AG04449 (cell line): ENCODE results near the gene PRR11.
A peak's percentile ranks its signal among the peaks of the same experiment; 100 is the strongest.
"Not testable (repeated sequence)": the region's sequence is repeated elsewhere in the genome, so short reads cannot be mapped to it uniquely, and the experiment has no call there.

ENCODE experiments used
- CTCF ChIA-PET: fragments of 350-600 bp; formaldehyde crosslinking; extraction: SDS; loops from one replicate; lab custom pipeline; 2021; ENCODE audit warnings: antibody characterized with exemption; lab: Yijun Ruan, JAX
- POLR2A ChIA-PET: fragments of 400-600, 350-600 bp; formaldehyde crosslinking; extraction: SDS; loops from one replicate; lab custom pipeline; 2020; ENCODE audit warnings: antibody characterized with exemption, inconsistent platforms; lab: Yijun Ruan, JAX
- DNase-seq: peaks from one replicate; pipeline ENCODE4 v3.0.0-alpha.2; 2010; ENCODE audit warnings: low read depth, low spot score
- H3K4me3 ChIP-seq: 2 replicates; pipeline ENCODE4 v1.5.1; 2011; ENCODE audit warnings: low read depth, mild to moderate bottlenecking, control low read depth, low read length
- TF ChIP-seq, protein P1 (sequence below): IDR thresholded peaks from one replicate; pipeline ENCODE4 v1.5.1; 2011; ENCODE audit warnings: mild to moderate bottlenecking, moderate library complexity, low read length, control low read depth, inconsistent platforms; ENCODE audit not compliant: insufficient read depth; ENCODE audit errors: missing control alignments

PRR11 gene

DNA sequence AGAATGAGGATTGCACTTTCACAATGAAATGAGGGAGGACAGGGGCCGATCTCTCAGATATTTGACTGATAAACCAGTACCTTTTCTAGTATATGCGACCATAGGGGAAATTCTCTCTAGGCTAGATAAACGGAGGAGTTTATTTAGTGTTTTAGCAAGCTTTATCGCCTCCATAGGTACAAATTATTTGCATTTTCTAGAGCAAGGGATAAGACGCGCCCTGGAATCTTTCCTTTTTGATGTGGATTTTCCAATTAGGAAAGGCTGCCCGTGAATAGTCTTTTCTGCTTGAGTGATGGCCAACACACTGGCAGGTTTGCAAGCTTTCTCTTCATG lies 64.4 kb downstream of the PRR11 start:
- DNase-seq: no peak
- peak overlapping the region; percentile 52 for H3K4me3 ChIP-seq
- POLR2A ChIA-PET: interaction anchor here (1.3 kb wide), 1 partner anchor 10 kb away, joined by 6 read pairs; no protein-coding TSS in a partner anchor
- CTCF ChIA-PET: interaction anchor here (0.5 to 2.2 kb wide), 5 partner anchors 9 to 336 kb away, joined by 3 to 19 read pairs (median 3); no protein-coding TSS in a partner anchor
- TF ChIP-seq, protein P1, sequence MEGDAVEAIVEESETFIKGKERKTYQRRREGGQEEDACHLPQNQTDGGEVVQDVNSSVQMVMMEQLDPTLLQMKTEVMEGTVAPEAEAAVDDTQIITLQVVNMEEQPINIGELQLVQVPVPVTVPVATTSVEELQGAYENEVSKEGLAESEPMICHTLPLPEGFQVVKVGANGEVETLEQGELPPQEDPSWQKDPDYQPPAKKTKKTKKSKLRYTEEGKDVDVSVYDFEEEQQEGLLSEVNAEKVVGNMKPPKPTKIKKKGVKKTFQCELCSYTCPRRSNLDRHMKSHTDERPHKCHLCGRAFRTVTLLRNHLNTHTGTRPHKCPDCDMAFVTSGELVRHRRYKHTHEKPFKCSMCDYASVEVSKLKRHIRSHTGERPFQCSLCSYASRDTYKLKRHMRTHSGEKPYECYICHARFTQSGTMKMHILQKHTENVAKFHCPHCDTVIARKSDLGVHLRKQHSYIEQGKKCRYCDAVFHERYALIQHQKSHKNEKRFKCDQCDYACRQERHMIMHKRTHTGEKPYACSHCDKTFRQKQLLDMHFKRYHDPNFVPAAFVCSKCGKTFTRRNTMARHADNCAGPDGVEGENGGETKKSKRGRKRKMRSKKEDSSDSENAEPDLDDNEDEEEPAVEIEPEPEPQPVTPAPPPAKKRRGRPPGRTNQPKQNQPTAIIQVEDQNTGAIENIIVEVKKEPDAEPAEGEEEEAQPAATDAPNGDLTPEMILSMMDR: no peak

DNA sequence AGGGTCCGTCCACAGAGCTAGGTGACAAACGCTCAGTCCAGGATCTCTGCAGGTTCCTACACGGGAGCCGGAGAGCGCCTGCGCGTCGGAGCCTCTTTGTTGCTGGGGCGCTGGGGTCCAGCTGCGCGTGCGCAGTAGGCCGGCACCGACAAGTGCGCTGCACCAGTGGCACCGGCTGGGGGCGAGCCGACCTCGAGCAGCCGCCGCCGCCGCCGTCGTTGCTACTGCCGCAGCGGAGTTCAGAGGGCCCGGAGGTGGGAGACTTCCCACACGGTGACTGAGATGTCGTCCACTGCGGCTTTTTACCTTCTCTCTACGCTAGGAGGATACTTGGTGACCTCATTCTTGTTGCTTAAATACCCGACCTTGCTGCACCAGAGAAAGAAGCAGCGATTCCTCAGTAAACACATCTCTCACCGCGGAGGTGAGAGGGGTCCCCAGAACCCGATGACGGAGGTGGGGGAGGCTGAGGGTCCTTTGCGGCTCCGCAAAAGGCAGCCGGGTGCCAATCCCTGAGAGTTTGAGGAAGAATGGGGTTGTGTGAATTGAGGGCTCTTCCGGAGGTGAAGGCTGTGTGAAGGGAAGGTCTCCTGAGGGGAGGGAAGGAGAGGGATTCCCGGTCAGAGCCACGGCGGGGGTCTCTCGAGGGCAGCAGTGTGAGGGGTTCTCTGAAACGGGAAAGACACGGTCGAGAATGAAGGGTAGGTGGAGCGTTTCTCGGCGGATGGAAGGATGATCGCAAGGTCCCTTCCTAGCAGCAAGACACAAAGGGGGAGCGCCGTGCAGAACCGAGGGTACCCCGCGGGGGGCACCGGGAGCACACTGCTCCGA lies 65.0 kb downstream of the PRR11 start, which contains the start of gene GDPD1:
GDPD1 (plus strand) TSS at position 184 of the 831 bp plus-strand sequence; CDS start at position 283, 99 bp downstream.
- CTCF ChIA-PET: interaction anchor here (0.5 to 2.2 kb wide), 5 partner anchors 9 to 335 kb away, joined by 3 to 19 read pairs (median 3); no protein-coding TSS in a partner anchor
- POLR2A ChIA-PET: interaction anchor here (1.3 kb wide), 1 partner anchor 10 kb away, joined by 6 read pairs; no protein-coding TSS in a partner anchor
- TF ChIP-seq, protein P1: peak; percentile 82
- peak within 1 kb of the TSS; percentile 75 for H3K4me3 ChIP-seq
- peak; percentile 16 for DNase-seq

DNA sequence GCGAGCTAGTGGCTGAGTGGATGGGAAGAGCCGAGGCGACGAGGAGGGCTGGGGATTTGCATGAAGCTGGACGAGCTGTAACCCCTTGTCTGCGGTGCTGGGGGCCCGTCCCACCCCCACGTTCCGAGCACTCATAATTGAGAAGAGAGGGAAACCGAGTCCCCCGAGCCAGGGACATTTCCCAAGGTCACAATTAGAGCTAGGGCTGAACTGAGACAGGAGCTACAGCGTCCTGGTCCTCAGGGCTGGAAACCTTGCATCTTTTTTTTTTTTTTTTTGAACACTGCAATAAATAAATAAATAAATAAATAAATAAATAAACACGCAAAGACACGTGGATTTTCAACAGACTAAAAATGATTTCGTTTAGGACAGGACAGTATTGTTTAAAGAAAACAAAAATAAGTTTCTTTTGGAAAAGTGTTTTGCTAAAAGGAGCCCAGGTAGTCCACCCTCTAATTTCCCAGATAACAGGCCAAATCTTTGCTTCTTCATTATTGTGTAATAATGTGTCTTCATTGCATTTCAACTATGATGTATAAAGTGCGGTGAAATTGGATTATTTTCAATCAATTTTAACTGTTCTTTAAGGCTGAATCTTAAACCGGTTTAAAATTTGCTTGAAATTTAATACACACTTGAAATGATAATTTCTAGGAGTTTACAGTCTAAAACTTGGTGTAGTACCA lies 65.8 kb downstream of the PRR11 start:
- ChIA-PET CTCF (interaction anchor here (1.4 to 2.2 kb wide), 2 partner anchors 10 to 300 kb away, joined by 3 to 19 read pairs; no protein-coding TSS in a partner anchor), POLR2A (no interaction called here)
- TF ChIP-seq, protein P1: no peak
- no peak for DNase-seq
- peak overlapping the region; percentile 75 for H3K4me3 ChIP-seq

DNA sequence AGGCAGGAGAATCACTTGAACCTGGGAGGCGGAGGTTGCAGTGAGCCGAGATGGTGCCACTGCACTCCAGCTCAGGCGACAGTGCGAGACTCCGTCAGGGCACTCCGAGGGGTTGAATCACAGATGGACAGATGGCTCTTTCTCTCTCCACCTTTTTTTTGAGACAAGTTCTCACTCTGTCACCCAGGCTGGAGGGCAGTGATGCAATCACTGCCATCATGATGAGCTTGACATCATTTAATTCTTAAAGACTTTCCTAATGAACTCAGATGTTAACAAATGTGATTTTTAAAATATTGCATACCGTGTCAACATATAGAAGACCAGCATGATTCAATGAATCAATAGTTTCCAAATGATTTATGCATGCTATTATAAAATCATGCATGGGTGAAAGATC lies 68.3 kb downstream of the PRR11 start:
- CTCF ChIA-PET: no interaction called here
- TF ChIP-seq, protein P1: no peak
- no peak for DNase-seq
- POLR2A ChIA-PET: no interaction called here
- H3K4me3 ChIP-seq: no peak overlapping the region

DNA sequence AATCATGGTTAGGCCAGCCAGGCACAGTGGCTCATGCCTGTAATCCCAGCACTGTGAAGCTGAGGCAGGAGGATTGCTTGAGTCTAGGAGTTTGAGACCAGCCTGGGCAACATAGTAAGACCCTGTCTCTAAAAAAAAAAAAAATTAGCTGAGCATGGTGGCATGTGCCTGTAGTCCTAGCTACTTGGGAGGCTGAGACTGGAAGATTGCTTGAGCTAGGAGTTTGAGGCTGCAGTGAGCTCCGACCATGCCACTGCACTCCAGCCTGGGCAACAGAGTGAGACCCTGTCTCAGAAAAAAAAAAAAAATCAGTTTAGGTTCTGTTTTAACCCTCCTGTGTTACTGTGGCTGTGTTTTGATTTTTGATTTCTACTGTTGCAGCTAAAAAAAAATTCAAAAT lies 73.0 kb downstream of the PRR11 start:
- ChIA-PET POLR2A (interaction anchor here (0.6 kb wide), 1 partner anchor 24 kb away, joined by 3 read pairs; no protein-coding TSS in a partner anchor), CTCF (interaction anchor here (0.5 kb wide), 1 partner anchor 224 kb away, joined by 3 read pairs; no protein-coding TSS in a partner anchor)
- DNase-seq, H3K4me3 ChIP-seq: not testable (repeated sequence)

DNA sequence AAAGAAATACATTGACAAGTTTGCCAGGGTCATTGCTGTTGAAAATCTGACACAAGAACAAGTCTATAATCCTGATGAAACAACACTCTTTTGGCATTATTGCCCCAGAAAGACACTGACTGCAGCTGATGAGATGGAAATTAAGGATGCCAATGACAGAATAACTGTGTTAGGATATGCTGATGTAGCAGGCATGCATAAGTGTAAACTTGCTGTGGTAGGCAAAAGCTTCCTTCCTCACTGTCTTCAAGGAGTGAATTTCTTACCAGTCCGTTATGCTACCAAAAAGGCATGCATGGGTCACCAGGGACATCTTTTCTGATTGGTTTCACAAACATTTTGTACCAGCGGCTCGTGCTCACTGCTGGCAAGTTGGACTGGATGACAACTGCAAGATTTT lies 75.2 kb downstream of the PRR11 start:
- TF ChIP-seq, protein P1: no peak
- CTCF ChIA-PET: no interaction called here
- POLR2A ChIA-PET: no interaction called here
- no peak overlapping the region for H3K4me3 ChIP-seq
- DNase-seq: no peak
